PC-3 (cell line): ENCODE measurements around the gene CDC42EP5. TPM values are rescaled to one million over a fixed set of nuclear protein-coding genes. Genes with fewer than 3 reads are reported as not detected.

Experiments
- ATAC-seq: fragments of 200-7000 bp; cut with Tn5 transposase; 2 replicates; pipeline ENCODE4 v1.9.1; 2020; ENCODE audit warnings: mild to moderate bottlenecking, moderate library complexity
- BruUV-seq: library from RNA; stranded (reverse); fragments of 400-500 nt; replicated peaks from 2 replicates; lab custom pipeline; 2021; lab: Mats Ljungman, UMichigan
- CTCF ChIA-PET: fragments of 300-600 bp; sonication (Branson Sonifier 250); formaldehyde crosslinking; loops from one replicate; lab custom pipeline; 2022; ENCODE audit warnings: antibody characterized with exemption; lab: Charles Lee
- POLR2A ChIA-PET: fragments of 300-600 bp; sonication (Branson Sonifier 250); formaldehyde crosslinking; loops from one replicate; lab custom pipeline; 2022; ENCODE audit warnings: antibody characterized with exemption; ENCODE audit not compliant: unreplicated experiment; lab: Charles Lee
- DNase-seq: peaks from one replicate; pipeline ENCODE4 v3.0.0-alpha.2; 2015
- H2AFZ ChIP-seq: fragments of 300-600 bp; sonication (generic); 2 replicates; pipeline ENCODE4 v1.6.0; 2016; ENCODE audit warnings: antibody characterized with exemption, low read length
- H3F3A ChIP-seq: fragments of 300-600 bp; sonication (generic); one replicate; pipeline ENCODE4 v1.6.0; 2017; ENCODE audit warnings: antibody characterized with exemption, low read length, control low read depth, mild to moderate bottlenecking; ENCODE audit not compliant: unreplicated experiment
- H3K27ac ChIP-seq: fragments of 300-600 bp; sonication (generic); 2 replicates; pipeline ENCODE4 v1.5.1; 2016; ENCODE audit warnings: mild to moderate bottlenecking, low read length
- H3K27me3 ChIP-seq: fragments of 300-600 bp; sonication (generic); 2 replicates; pipeline ENCODE4 v1.6.1; 2016; ENCODE audit warnings: low read length, mixed read lengths
- H3K36me3 ChIP-seq: fragments of 300-600 bp; sonication (generic); 2 replicates; pipeline ENCODE4 v1.6.1; 2016; ENCODE audit warnings: low read depth, mixed run types, low read length, mixed read lengths
- H3K4me1 ChIP-seq: fragments of 300-600 bp; sonication (generic); 2 replicates; pipeline ENCODE4 v1.5.1; 2016; ENCODE audit warnings: low read length; ENCODE audit not compliant: insufficient read depth
- H3K4me2 ChIP-seq: fragments of 300-600 bp; sonication (generic); 2 replicates; pipeline ENCODE4 v1.6.0; 2016; ENCODE audit warnings: low read length
- H3K4me3 ChIP-seq: fragments of 300-600 bp; sonication (generic); 2 replicates; pipeline ENCODE4 v1.5.1; 2016; ENCODE audit warnings: mild to moderate bottlenecking, low read length, mixed read lengths
- H3K79me2 ChIP-seq: fragments of 300-600 bp; sonication (generic); 2 replicates; pipeline ENCODE4 v1.6.1; 2017; ENCODE audit warnings: low read length, mixed read lengths
- H3K9ac ChIP-seq: fragments of 300-600 bp; sonication (generic); 2 replicates; pipeline ENCODE4 v1.6.0; 2016; ENCODE audit warnings: mild to moderate bottlenecking, low read length
- H3K9me2 ChIP-seq: fragments of 300-600 bp; sonication (generic); replicated peaks from 2 replicates; pipeline ENCODE4 v1.6.1; 2016; ENCODE audit warnings: mixed run types, low read length, mixed read lengths
- H3K9me3 ChIP-seq: fragments of 300-600 bp; sonication (generic); 2 replicates; pipeline ENCODE4 v1.6.1; 2016; ENCODE audit warnings: low read length, mixed read lengths
- H4K20me1 ChIP-seq: fragments of 300-600 bp; sonication (generic); 2 replicates; pipeline ENCODE4 v1.6.1; 2016; ENCODE audit warnings: low read length, mixed read lengths
- EZH2 ChIP-seq: fragments of 300-600 bp; sonication (generic); IDR thresholded peaks from one replicate; pipeline ENCODE4 v1.6.1; 2017; ENCODE audit warnings: antibody characterized with exemption, mild to moderate bottlenecking, low read length; ENCODE audit not compliant: unreplicated experiment
- EZH2phosphoT487 ChIP-seq: fragments of 300-600 bp; sonication (generic); IDR thresholded peaks from 2 replicates; pipeline ENCODE4 v1.6.1; 2018; ENCODE audit warnings: mild to moderate bottlenecking, antibody characterized with exemption, low read length, borderline replicate concordance
- intact Hi-C: fragments of 100-400 bp; cut with micrococcal nuclease; formaldehyde crosslinking; loops from 2 replicates; pipeline ENCODE4 v1.9.0; 2023
- total RNA-seq: library from RNA; depleted of rRNA; stranded (reverse); fragments of >200 nt; gene quantifications from 2 replicates; pipeline ENCODE4 v1.2.3, GENCODE V29; 2014
- TF ChIP-seq, protein P1 (sequence below): fragments of 300-600 bp; sonication (generic); conservative IDR thresholded peaks from 2 replicates; pipeline ENCODE4 v1.5.1; 2017; ENCODE audit warnings: antibody characterized with exemption, low read depth, mild to moderate bottlenecking, low read length

The CDC42EP5 gene
- total RNA-seq, 1 experiment from 2014 or later: 0.73 TPM

DNA sequence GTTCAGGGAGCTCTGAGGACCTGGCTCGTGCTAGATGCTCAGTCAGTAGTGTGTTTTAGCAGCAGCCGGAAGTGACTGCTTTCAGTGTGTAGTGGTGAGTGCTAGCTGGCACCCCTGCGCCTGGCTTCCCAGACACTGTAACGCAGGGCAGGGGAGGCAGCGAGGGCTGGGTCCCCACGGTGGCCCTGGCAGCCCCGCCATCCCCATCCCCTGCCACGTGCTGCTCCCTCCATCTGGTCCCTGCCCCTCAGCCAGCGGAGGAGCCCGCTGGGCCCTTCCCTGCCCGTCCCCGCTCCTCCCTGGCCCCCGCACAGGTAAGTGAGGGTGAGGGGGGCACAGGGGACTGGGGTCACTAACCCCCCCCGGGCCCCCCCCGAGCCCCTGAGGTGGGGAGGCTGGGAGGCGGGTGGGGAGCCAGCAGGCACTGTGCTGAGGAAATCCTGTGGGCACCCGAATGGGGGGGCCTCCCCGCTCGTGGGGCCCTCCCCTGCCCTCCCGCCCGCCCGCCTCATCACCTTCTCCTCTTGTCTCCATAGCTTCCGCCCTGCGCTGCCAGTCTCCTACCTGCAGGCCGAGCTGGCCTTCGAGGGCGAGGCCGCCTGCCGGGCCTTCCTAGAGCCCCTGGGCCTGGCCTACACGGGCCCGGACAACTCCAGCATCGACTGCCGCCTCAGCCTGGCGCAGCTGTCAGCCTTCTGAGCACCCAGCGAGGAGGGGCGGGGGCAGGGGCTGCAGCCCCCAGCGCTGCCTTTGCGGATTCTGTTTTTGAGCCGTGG is 12.7 kb downstream of the CDC42EP5 start:
- Histone ChIP-seq H3K27me3 (no peaks in the 10 kb centered on the region), H3K4me3 (no peak overlapping the region), H3F3A (no peaks in the 10 kb centered on the region), H4K20me1 (peaks cover 24% of the 10 kb centered on the region), H3K27ac (no peak overlapping the region), H3K4me1 (peaks cover 16% of the 10 kb centered on the region), H3K9ac (no peak overlapping the region), H3K36me3 (peaks cover 53% of the 10 kb centered on the region), H3K4me2 (no peak overlapping the region), H2AFZ (no peak overlapping the region), H3K79me2 (peaks cover 58% of the 10 kb centered on the region), H3K9me2 (no peaks in the 10 kb centered on the region), H3K9me3 (no peaks in the 10 kb centered on the region)
- ChIA-PET CTCF (no interaction called here), POLR2A (no interaction called here)
- DNase-seq (no peak), ATAC-seq (no peak)
- intact Hi-C loops: no loop called here
- TF ChIP-seq, protein P1, sequence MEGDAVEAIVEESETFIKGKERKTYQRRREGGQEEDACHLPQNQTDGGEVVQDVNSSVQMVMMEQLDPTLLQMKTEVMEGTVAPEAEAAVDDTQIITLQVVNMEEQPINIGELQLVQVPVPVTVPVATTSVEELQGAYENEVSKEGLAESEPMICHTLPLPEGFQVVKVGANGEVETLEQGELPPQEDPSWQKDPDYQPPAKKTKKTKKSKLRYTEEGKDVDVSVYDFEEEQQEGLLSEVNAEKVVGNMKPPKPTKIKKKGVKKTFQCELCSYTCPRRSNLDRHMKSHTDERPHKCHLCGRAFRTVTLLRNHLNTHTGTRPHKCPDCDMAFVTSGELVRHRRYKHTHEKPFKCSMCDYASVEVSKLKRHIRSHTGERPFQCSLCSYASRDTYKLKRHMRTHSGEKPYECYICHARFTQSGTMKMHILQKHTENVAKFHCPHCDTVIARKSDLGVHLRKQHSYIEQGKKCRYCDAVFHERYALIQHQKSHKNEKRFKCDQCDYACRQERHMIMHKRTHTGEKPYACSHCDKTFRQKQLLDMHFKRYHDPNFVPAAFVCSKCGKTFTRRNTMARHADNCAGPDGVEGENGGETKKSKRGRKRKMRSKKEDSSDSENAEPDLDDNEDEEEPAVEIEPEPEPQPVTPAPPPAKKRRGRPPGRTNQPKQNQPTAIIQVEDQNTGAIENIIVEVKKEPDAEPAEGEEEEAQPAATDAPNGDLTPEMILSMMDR: no peak
- TF ChIP-seq EZH2phosphoT487: no peak
- TF ChIP-seq EZH2: no peak
- BruUV-seq: no TSS peak

DNA sequence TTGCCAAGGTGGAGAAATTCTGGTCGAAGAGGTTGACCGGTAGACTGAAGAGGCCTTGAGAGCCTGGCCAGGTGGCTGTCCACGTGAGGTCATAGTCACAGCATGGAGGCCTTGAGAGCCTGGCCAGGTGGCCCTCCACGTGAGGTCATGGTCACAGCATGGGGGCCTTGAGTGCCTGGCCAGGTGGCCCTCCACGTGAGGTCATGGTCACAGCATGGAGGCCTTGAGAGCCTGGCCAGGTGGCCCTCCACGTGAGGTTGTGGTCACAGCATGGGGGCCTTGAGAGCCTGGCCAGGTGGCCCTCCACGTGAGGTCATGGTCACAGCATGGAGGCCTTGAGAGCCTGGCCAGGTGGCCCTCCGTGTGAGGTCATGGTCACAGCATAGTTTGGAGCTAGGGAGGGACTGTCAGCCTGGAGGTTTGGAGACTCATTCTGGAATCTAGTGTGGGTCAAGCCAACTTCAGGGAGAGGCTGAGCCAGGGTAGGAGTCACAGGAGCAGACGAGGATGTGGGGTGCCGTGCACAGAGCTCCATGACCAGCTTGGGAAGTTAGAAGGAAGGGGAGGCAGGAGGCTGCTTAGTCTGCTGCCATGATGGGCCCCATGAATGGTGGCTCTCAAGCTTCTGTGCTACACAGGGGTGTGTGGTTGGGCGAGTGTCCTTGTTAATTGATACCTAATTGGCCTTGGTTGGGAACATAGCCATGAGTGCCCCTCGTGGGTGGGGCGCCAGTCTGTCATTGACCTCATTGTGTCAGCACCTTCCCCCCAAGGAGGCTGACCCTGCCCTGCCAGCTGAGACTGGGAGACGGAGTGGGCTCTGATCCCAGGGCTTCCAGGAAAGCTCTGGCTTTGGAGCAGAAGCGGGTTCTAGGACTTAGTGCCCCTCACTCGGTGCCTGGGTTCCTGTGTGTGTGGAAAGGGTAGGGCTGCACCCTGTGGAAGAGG is 13.5 kb downstream of the CDC42EP5 start:
- peaks cover 24% of the 10 kb centered on the region for H4K20me1 ChIP-seq
- H3K9me3 ChIP-seq: no peaks in the 10 kb centered on the region
- H3K9me2 ChIP-seq: no peaks in the 10 kb centered on the region
- peaks cover 64% of the 10 kb centered on the region for H3K79me2 ChIP-seq
- H3K27me3 ChIP-seq: no peaks in the 10 kb centered on the region
- no peak overlapping the region for H2AFZ ChIP-seq
- H3K4me1 ChIP-seq: peaks cover 14% of the 10 kb centered on the region
- no peak overlapping the region for H3K4me2 ChIP-seq
- no peak overlapping the region for H3K4me3 ChIP-seq
- no peaks in the 10 kb centered on the region for H3F3A ChIP-seq
- intact Hi-C loops: no loop called here
- TF ChIP-seq EZH2: no peak
- TF ChIP-seq, protein P1: no peak
- TF ChIP-seq EZH2phosphoT487: no peak
- DNase-seq: no peak
- H3K27ac ChIP-seq: no peak overlapping the region
- ChIA-PET CTCF (no interaction called here), POLR2A (interaction anchor here (0.7 kb wide), 1 partner anchor 346 kb away, joined by 6 read pairs; no protein-coding TSS in a partner anchor)
- ATAC-seq: no peak
- no peak overlapping the region for H3K9ac ChIP-seq
- BruUV-seq: no TSS peak
- peaks cover 62% of the 10 kb centered on the region for H3K36me3 ChIP-seq
